Breast epithelium (tissue), 4 donors: ENCODE measurements around the gene PLPP3. TPM values are rescaled to one million over a fixed set of nuclear protein-coding genes. Genes with fewer than 3 reads are reported as not detected.

Source experiments
- DNase-seq, 2 donors: peaks; one replicate each; pipeline ENCODE4 v3.0.0-alpha.2; 2019; ENCODE audit warnings: low spot score in 2 of 2
- H3K27ac ChIP-seq, 2 donors: fragments of 200-600 bp; sonication (generic) in 1 of 2; one replicate each; pipeline ENCODE4 v1.5.1; 2016 to 2019; ENCODE audit warnings: mild to moderate bottlenecking in 1 of 2
- H3K27me3 ChIP-seq, 2 donors: fragments of 200-600 bp; sonication (generic) in 1 of 2; one replicate each; pipeline versions ENCODE4 v1.5.1 to v1.6.0; 2017 to 2019; ENCODE audit warnings: control low read depth in 1 of 2, mild to moderate bottlenecking in 1 of 2
- H3K36me3 ChIP-seq: fragments of 200-600 bp; one replicate; pipeline ENCODE4 v1.5.1; 2019
- H3K4me1 ChIP-seq, 2 donors: fragments of 200-600 bp; sonication (generic); one replicate each; pipeline ENCODE4 v1.5.1; 2016 to 2019; ENCODE audit warnings: control low read depth in 1 of 2
- H3K4me3 ChIP-seq, 3 donors: fragments of 200-600 bp; sonication (generic); 1 replicate in 2 of 3; 2 replicates in 1 of 3; pipeline ENCODE4 v1.5.1; 2016 to 2019; ENCODE audit warnings: mild to moderate bottlenecking in 3 of 3, moderate library complexity in 2 of 3
- H3K9me3 ChIP-seq, 2 donors: fragments of 200-600 bp; sonication (generic) in 1 of 2; one replicate each; pipeline ENCODE4 v1.5.1; 2016 to 2019; ENCODE audit warnings: control low read depth in 1 of 2
- CTCF ChIP-seq, 3 donors: fragments of 450-650 bp; IDR thresholded peaks; one replicate each; pipeline ENCODE4 v1.5.1; 2016 to 2017; ENCODE audit warnings: antibody characterized with exemption in 3 of 3, mild to moderate bottlenecking in 3 of 3, moderate library complexity in 3 of 3
- POLR2A ChIP-seq: fragments of 450-650 bp; IDR thresholded peaks from one replicate; pipeline ENCODE4 v1.6.1; 2016; ENCODE audit warnings: antibody characterized with exemption, mild to moderate bottlenecking, moderate library complexity
- POLR2AphosphoS5 ChIP-seq, 3 donors: sonication (generic); formaldehyde crosslinking; IDR thresholded peaks; one replicate each; pipeline ENCODE4 v1.6.1; 2017; ENCODE audit warnings: antibody characterized with exemption in 3 of 3
- intact Hi-C: fragments of 100-400 bp; cut with DNase I; formaldehyde crosslinking; loops from one replicate; pipeline ENCODE4 v1.15.1; 2023; ENCODE audit warnings: low total_unique reads
- total RNA-seq, 3 donors: library from RNA; depleted of rRNA; stranded (reverse); fragments of >200 nt; gene quantifications; one replicate each; pipeline ENCODE4 v1.1.0, GENCODE V29; 2016

The PLPP3 gene
- total RNA-seq, 3 donors from 2014 or later: 122 to 275 (median 127) TPM

GRCh38 chr1:56520016-56520601, 59.3 kb downstream of the PLPP3 start:
- Histone ChIP-seq H3K9me3 (no peaks in the 10 kb centered on the region), H3K36me3 (no peaks in the 10 kb centered on the region), H3K27ac (no peak overlapping the region), H3K4me1 (peaks cover 0 to 13% of the 10 kb centered on the region in 2 donors), H3K27me3 (no peaks in the 10 kb centered on the region), H3K4me3 (no peak overlapping the region)
- DNase-seq: no peak
- intact Hi-C loops: no loop called here
- TF ChIP-seq POLR2A: no peak

- TF ChIP-seq POLR2A (no peak), POLR2AphosphoS5 (IDR thresholded peaks at IDR 0.05) (no peak)
- Histone ChIP-seq H3K4me3 (no peak overlapping the region), H3K4me1 (peaks cover 0 to 13% of the 10 kb centered on the region in 2 donors), H3K9me3 (no peaks in the 10 kb centered on the region), H3K27me3 (no peaks in the 10 kb centered on the region), H3K27ac (peak overlapping the region; percentile 80 to 88), H3K36me3 (no peaks in the 10 kb centered on the region)
- intact Hi-C loops: no loop called here
- no peak for DNase-seq
Measured at GRCh38 chr1:56517404-56518130, 61.8 kb downstream of the PLPP3 start.

GRCh38 chr1:56516539-56517252, 62.7 kb downstream of the PLPP3 start:
- Histone ChIP-seq H3K36me3 (no peaks in the 10 kb centered on the region), H3K27ac (peak overlapping the region; percentile 80 to 88), H3K4me3 (no peak overlapping the region), H3K27me3 (no peaks in the 10 kb centered on the region), H3K4me1 (peaks cover 0 to 13% of the 10 kb centered on the region in 2 donors), H3K9me3 (no peaks in the 10 kb centered on the region)
- TF ChIP-seq POLR2A (no peak), POLR2AphosphoS5 (IDR thresholded peaks at IDR 0.05) (peak in 1 of 3 donors; percentile 71)
- intact Hi-C loops: no loop called here
- DNase-seq: peak in 1 of 2 donors; percentile 37

- Histone ChIP-seq H3K4me1 (peaks cover 0 to 13% of the 10 kb centered on the region in 2 donors), H3K27ac (peak overlapping the region; percentile 80 to 88)
- no peak for DNase-seq
Measured at GRCh38 chr1:56515898-56516538, 63.3 kb downstream of the PLPP3 start.

GRCh38 chr1:56512724-56513494, 66.5 kb downstream of the PLPP3 start:
- H3K36me3 ChIP-seq: no peaks in the 10 kb centered on the region
- no peak for DNase-seq

More at GRCh38 chr1:56515898-56516538, 63.3 kb downstream of the PLPP3 start:
- Histone ChIP-seq H3K9me3 (no peaks in the 10 kb centered on the region), H3K27me3 (no peaks in the 10 kb centered on the region), H3K4me3 (no peak overlapping the region), H3K36me3 (no peaks in the 10 kb centered on the region)
- TF ChIP-seq POLR2AphosphoS5 (IDR thresholded peaks at IDR 0.05): no peak
- TF ChIP-seq POLR2A: no peak
- TF ChIP-seq CTCF (IDR thresholded peaks at IDR 0.05): no peak
- intact Hi-C loops: no loop called here

More at GRCh38 chr1:56512724-56513494, 66.5 kb downstream of the PLPP3 start:
- intact Hi-C loops: no loop called here
- no peak overlapping the region for H3K27ac ChIP-seq
- no peaks in the 10 kb centered on the region for H3K9me3 ChIP-seq
- H3K4me1 ChIP-seq: peaks cover 0 to 13% of the 10 kb centered on the region in 2 donors
- no peaks in the 10 kb centered on the region for H3K27me3 ChIP-seq
- no peak overlapping the region for H3K4me3 ChIP-seq
- TF ChIP-seq POLR2A (no peak), POLR2AphosphoS5 (IDR thresholded peaks at IDR 0.05) (no peak), CTCF (IDR thresholded peaks at IDR 0.05) (no peak)
